GM21825 (cell line): Measurements from ENCODE around the gene MAPRE3.

Experiments
- ATAC-seq: cut with Tn5 transposase; IDR thresholded peaks from one replicate; pipeline ENCODE4 v1.9.1; 2021; ENCODE audit warnings: mild to moderate bottlenecking, moderate library complexity; ENCODE audit not compliant: unreplicated experiment

MAPRE3 gene

GRCh38 chr2:26948800-26949199, 21.6 kb upstream of the MAPRE3 start:
- ATAC-seq = no peak

- ATAC-seq = no peak
Observed at GRCh38 chr2:26950246-26950645, 20.2 kb upstream of the MAPRE3 start.

GRCh38 chr2:26951236-26951635, 19.2 kb upstream of the MAPRE3 start:
- ATAC-seq = no peak

- no peak for ATAC-seq
Observed at GRCh38 chr2:26952374-26952773, 18.1 kb upstream of the MAPRE3 start.

- no peak for ATAC-seq
Observed at GRCh38 chr2:26954135-26954534, 16.3 kb upstream of the MAPRE3 start.

GRCh38 chr2:26957041-26957440, 13.4 kb upstream of the MAPRE3 start:
- no peak for ATAC-seq

- ATAC-seq = no peak
Observed at GRCh38 chr2:26957534-26957933, 12.9 kb upstream of the MAPRE3 start.

GRCh38 chr2:26959331-26959730, 11.1 kb upstream of the MAPRE3 start:
- no peak for ATAC-seq

GRCh38 chr2:26964446-26965130, 5.8 kb upstream of the MAPRE3 start:
- ATAC-seq = no peak

GRCh38 chr2:26968001-26968400, 2.4 kb upstream of the MAPRE3 start:
- no peak for ATAC-seq

GRCh38 chr2:26969077-26969844, 1.2 kb upstream of the MAPRE3 start:
- ATAC-seq = no peak

- ATAC-seq = no peak
Observed at GRCh38 chr2:26970928-26971627, 641 bp downstream of the MAPRE3 start.

- no peak for ATAC-seq
Observed at GRCh38 chr2:26971911-26972786, 1.7 kb downstream of the MAPRE3 start.

- ATAC-seq = no peak
Observed at GRCh38 chr2:26974352-26974751, 3.9 kb downstream of the MAPRE3 start.

- ATAC-seq = no peak
Observed at GRCh38 chr2:26975102-26975501, 4.7 kb downstream of the MAPRE3 start.

- ATAC-seq = no peak
Observed at GRCh38 chr2:26975656-26976055, 5.2 kb downstream of the MAPRE3 start.

- ATAC-seq = no peak
Observed at GRCh38 chr2:26976237-26976636, 5.8 kb downstream of the MAPRE3 start.

GRCh38 chr2:26977012-26977411, 6.6 kb downstream of the MAPRE3 start:
- no peak for ATAC-seq

- no peak for ATAC-seq
Observed at GRCh38 chr2:26978061-26978596, 7.7 kb downstream of the MAPRE3 start.

- ATAC-seq = no peak
Observed at GRCh38 chr2:26979741-26980140, 9.3 kb downstream of the MAPRE3 start.

- no peak for ATAC-seq
Observed at GRCh38 chr2:26980971-26981370, 10.5 kb downstream of the MAPRE3 start.
